Stimulated activated CD4-positive, alpha-beta T cell treated with anti-CD3 and anti-CD28 coated beads, Interleukin-4, amount 100 ng/mL, for 1 hour (primary cell): ENCODE measurements around the gene RHEB.
"Not testable (repeated sequence)": the region's sequence is repeated elsewhere in the genome, so short reads cannot be mapped to it uniquely, and the experiment has no call there.

Experiments used
- DNase-seq: peaks from one replicate; pipeline ENCODE4 v3.0.0-alpha.2; 2020

RHEB gene

GRCh38 chr7:151519765-151520418, at the start of gene RHEB:
TSS of gene RHEB (minus strand) at chr7:151519895. CDS start at chr7:151519511, 384 bp downstream.
- peak; percentile 98 for DNase-seq

GRCh38 chr7:151566897-151567320, 47.2 kb upstream of the RHEB start:
- no peak for DNase-seq

- no peak for DNase-seq
Measured at GRCh38 chr7:151565541-151565940, 45.8 kb upstream of the RHEB start.

- no peak for DNase-seq
Measured at GRCh38 chr7:151560243-151560642, 40.5 kb upstream of the RHEB start.

GRCh38 chr7:151559557-151560183, 40.0 kb upstream of the RHEB start:
- no peak for DNase-seq

- no peak for DNase-seq
Measured at GRCh38 chr7:151558575-151558974, 38.9 kb upstream of the RHEB start.

- no peak for DNase-seq
Measured at GRCh38 chr7:151556592-151556991, 36.9 kb upstream of the RHEB start.

- DNase-seq = no peak
Measured at GRCh38 chr7:151553356-151553755, 33.7 kb upstream of the RHEB start.

- no peak for DNase-seq
Measured at GRCh38 chr7:151552352-151553028, 32.8 kb upstream of the RHEB start.

- DNase-seq = no peak
Measured at GRCh38 chr7:151551820-151552219, 32.1 kb upstream of the RHEB start.

- DNase-seq = no peak
Measured at GRCh38 chr7:151550656-151551286, 31.1 kb upstream of the RHEB start.

GRCh38 chr7:151549644-151550043, 29.9 kb upstream of the RHEB start:
- DNase-seq = no peak

GRCh38 chr7:151549083-151549482, 29.4 kb upstream of the RHEB start:
- no peak for DNase-seq

GRCh38 chr7:151544183-151544582, 24.5 kb upstream of the RHEB start:
- DNase-seq = no peak

GRCh38 chr7:151542606-151543130, 23.0 kb upstream of the RHEB start:
- no peak for DNase-seq

- no peak for DNase-seq
Measured at GRCh38 chr7:151541709-151542499, 22.2 kb upstream of the RHEB start.

- no peak for DNase-seq
Measured at GRCh38 chr7:151540146-151540545, 20.5 kb upstream of the RHEB start.

GRCh38 chr7:151539088-151539671, 19.5 kb upstream of the RHEB start:
- no peak for DNase-seq

GRCh38 chr7:151537818-151538561, 18.3 kb upstream of the RHEB start:
- no peak for DNase-seq

GRCh38 chr7:151536178-151536577, 16.5 kb upstream of the RHEB start:
- DNase-seq = not testable (repeated sequence)

GRCh38 chr7:151529842-151530241, 10.1 kb upstream of the RHEB start:
- no peak for DNase-seq
